Measurements from ENCODE around the gene NRK.

- TF ChIP-seq CTCF (conservative IDR thresholded peaks at IDR 0.05) (no peak), ZFX (IDR thresholded peaks at IDR 0.05) (no peak)
Measured at GRCh38 chrX:105972690-105973386, 150.5 kb downstream of the NRK start.

All from C4-2B (cell line).